Activated T-helper 1 cell treated with Interleukin-2 at 50 U/mL for 16 hours (primary cell): ENCODE results near the gene NCOR2.

ENCODE experiments used
- DNase-seq: peaks from one replicate; pipeline ENCODE4 v3.0.0-alpha.2; 2020; ENCODE audit warnings: low read depth

NCOR2 gene

GRCh38 chr12:124543052-124543589 is 24.3 kb downstream of the NCOR2 start:
- no peak for DNase-seq

GRCh38 chr12:124542021-124542949 is 25.1 kb downstream of the NCOR2 start:
- DNase-seq = no peak

GRCh38 chr12:124541322-124541721 is 26.1 kb downstream of the NCOR2 start:
- no peak for DNase-seq

GRCh38 chr12:124539084-124540041 is 28.0 kb downstream of the NCOR2 start:
- DNase-seq = no peak

DNA sequence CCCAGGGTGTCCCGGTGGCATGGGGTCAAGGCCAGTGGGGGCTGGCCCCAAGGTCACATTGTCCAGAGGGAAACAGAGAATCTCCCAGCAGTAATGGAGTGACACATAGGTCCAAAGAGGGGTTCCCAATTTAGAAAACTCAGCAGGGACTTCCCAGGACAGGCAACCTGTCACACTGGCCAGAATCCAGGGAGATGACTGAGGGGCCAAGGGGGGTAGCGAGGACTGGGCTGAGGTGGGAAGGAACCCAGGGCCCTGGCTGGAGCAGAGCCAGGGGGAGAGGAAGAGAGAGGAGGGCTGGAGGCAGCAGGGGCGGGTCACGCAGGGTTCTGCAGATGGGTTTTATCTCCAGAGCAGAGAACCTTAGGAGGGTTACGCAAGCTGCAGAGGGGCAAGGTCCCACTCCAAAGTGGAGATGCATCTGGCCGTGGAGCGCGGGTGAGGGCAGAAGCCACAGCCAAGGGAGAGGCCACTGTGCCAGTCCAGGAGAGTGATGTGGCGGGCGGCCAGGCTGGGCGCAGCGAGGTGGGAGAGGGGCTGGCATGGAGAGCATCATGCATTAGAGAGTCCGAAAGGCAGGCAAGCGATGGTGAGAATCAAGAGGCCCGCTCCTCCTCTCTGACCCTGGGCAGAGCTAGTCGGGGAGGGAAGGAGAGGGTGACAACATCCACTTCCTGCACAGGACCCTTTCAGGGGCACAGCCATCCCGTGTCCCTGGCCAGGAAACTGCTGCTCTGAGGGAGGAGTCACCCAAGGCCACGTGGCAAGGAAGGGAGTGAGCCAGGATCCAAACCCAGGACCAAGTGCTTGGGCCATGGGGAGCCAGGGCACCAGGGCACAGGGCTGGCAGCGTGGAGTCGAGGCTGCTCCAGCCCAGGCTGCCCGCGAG is 29.0 kb downstream of the NCOR2 start:
- no peak for DNase-seq

DNA sequence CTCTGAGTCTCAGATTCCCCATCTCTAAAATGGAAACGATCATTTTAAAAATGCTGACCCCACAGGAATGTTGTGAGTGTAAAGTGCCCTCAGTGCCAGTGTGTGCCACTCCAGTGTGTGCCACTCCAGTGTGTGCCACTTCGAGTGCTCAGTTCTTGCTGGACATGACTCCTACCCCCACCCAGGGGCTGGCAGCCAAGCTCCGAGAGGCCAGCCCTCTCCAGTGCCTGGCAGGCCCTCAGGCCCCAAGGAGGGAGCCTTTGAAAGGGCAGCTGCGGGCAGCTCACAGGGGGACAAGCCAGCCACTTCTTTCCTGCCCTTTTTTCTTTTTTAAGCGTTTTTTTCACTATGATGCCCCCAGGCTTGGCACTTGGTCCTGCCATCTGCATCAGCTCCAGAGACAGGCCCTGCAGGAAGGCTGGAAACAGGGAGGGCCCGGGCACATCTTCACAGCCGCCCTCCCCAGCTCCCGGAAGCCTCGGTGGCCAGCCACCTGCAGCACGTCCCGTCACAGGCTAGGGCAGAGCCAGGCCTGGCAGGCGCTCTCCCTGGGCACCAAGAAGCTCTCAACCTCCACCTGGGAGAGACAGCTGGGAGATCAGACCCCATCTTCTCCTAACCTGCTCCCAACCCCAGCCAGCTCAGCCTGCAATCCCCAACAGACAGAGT is 29.8 kb downstream of the NCOR2 start:
- no peak for DNase-seq

GRCh38 chr12:124536641-124537040 is 30.8 kb downstream of the NCOR2 start:
- no peak for DNase-seq

DNA sequence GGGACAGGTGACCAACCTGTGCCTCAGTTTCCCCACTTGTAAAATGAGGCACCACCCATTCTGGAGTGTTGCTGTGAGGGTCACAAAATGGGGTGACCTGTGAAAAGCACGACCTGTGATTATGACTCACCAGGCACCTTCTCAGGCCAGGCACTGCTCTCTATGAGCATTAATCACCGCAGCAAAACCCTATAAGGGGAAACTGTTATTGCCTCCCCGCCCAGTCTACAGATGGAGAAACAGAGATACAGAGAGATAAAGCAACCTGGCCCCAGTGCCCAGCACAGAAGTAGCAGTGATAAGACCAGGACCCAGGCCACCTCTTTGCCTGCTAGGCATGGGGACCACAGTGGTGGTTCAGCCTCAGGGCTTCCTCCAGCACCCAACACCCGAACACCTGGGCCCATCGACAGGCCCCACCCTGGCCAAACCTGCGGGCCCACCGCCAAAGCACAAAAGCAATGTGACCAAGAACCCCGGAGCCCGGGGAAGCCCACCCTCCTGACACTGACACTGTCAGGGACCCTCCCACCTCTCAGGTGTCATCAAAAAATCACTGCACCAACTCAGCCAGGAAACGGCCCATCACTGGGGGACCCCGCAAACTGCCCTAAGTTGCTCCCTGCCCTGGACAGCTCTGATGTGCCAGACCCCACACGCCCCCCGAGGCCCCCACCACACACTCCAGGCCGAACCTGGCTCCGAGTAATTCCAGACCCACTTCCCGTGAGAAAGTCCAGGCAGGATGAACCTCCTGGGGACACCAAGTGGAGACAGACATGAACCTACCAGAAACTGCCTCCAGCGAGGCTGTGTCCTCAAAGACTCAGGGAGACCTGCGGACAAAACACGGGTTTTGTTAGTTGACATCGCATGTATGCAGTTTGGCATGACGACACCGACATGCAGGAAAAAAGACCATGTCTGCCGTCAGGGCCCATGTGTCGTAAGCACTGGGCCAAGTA is 32.4 kb downstream of the NCOR2 start:
- DNase-seq = no peak

GRCh38 chr12:124533456-124533855 is 34.0 kb downstream of the NCOR2 start:
- DNase-seq = no peak

- DNase-seq = no peak
These were observed 34.4 kb downstream of the NCOR2 start for GRCh38 chr12:124532967-124533366.

- no peak for DNase-seq
These were observed 35.1 kb downstream of the NCOR2 start for GRCh38 chr12:124532331-124532750.

- DNase-seq = no peak
These were observed 35.5 kb downstream of the NCOR2 start for GRCh38 chr12:124531906-124532305.

DNA sequence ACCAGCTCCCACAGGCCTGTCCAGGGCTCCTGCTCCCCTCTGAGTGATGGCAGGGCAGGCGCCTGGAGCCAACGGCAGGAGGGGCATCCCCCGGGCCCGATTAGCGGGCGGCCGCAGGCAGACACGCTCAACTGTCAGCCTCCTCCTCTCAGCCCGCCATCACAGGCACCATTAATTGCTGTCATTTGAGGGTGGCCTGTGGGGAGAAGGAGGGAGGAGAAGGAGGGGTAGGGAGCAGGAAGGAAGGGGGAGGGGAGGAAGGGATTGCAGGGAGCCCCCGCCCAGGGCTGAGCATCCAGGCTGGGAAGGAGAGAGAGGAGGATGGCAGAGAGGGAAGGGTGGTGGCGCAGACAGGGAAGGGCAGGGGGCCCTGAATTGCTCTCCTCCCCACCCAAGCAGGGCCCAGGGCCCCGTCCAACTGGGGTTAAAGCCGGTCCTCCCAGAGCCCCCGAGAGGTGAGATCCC is 36.1 kb downstream of the NCOR2 start:
- DNase-seq = no peak

DNA sequence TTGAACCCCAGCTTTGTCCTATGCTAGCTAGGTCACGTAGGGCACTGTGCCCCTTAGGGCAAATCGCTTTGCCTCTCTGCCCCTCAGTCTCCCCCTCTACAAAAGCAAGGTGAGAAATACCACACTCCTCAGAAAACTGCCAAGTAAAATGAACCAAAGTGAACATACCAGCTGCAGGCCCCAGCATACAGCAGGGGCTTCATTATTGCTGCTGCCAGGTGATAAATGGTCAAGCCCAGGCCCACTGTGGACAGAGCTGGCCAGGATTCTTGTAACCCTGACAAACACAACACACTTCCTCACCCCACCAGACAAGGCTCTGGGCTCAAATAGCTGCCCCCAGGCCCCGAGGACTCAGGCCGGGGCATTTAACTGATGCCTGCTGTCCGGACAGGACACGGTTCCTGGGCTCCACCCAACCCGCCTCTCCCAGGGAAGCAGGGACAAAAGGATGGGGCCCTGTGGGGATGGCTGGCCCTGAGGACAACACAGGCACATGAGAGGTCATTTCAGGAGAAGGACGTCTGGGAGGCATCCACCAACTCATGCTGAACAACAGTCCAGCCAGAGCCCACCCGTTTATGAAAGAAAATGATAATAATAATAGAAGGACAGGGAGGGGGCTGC is 36.7 kb downstream of the NCOR2 start:
- no peak for DNase-seq

- no peak for DNase-seq
These were observed 37.7 kb downstream of the NCOR2 start for GRCh38 chr12:124529565-124530276.

DNA sequence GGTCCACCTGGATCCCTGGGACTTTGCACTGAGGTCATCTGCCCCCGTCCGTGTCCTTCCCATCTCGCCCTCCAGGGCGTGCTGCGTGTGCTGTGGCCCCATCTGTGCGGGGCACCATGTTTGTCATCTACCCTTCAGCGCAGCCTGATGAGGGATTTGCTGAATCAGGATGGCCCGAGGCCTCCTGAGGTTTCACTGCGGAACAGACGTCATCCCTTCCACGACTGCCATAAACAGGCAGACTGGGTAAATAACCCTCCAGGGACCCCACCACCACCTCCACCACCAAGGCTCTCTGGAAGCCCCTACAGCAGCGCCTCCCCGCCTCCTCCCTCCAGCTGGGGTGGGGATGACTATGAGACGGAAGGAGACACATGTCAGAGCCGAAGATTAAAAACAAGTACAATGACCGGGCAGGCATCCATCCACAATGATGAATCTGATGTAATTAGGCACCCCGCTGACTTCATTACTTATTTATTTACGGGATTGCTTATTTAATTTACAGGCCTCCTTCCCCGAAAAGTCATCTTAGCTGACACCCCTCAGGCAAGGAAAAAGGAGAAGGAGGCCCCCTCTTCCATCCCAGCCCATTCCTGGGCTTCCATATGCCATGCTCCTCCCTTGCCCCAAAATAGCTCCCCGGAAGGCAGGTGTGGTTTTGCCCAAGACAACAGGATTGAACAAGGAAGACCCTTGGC is 39.4 kb downstream of the NCOR2 start:
- DNase-seq = no peak

DNA sequence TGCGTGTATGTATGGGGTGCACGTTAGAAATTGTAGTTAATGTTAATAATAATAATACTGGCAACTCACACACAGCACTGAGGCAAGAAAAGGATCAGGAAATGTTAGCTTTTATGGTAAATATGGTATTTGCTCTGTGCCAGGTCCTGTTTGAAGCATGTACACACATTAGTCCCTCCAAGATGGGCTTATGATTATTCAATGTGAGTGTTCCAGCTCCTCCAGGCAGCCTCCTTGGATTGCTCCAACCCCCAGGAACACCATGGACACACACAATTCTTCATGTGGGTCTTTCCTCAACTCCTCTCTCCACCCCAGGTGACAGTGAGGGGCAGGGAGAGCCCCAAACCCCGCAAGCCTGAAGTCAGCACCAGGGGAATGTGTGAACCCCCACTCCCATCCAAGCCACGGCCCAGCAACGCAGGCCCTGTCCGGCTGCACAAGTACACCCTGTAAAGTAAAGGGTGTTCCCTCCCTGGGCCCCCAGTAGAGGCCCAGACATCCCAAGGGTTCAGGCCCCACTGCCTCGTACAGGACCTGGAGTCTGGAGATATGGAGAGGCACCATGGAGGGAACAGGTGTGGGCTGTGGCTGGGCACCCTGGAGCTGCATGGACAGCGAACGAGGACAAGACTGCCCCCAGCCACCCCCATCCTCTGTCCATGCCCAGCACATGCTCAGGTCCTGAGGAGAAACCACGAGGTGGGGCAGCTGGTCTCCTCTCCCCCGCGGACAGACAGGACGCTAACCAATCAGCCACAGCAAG is 41.3 kb downstream of the NCOR2 start:
- no peak for DNase-seq
